ENCODE results near the gene BRSK2. TPM values are rescaled to one million over a fixed set of nuclear protein-coding genes. Genes with fewer than 3 reads are reported as not detected.
"Not testable (repeated sequence)": the region's sequence is repeated elsewhere in the genome, so short reads cannot be mapped to it uniquely, and the experiment has no call there.

BRSK2 gene
- total and polyA plus RNA-seq, 7 donors = 0.19 to 0.78 (median 0.32) TPM

DNA sequence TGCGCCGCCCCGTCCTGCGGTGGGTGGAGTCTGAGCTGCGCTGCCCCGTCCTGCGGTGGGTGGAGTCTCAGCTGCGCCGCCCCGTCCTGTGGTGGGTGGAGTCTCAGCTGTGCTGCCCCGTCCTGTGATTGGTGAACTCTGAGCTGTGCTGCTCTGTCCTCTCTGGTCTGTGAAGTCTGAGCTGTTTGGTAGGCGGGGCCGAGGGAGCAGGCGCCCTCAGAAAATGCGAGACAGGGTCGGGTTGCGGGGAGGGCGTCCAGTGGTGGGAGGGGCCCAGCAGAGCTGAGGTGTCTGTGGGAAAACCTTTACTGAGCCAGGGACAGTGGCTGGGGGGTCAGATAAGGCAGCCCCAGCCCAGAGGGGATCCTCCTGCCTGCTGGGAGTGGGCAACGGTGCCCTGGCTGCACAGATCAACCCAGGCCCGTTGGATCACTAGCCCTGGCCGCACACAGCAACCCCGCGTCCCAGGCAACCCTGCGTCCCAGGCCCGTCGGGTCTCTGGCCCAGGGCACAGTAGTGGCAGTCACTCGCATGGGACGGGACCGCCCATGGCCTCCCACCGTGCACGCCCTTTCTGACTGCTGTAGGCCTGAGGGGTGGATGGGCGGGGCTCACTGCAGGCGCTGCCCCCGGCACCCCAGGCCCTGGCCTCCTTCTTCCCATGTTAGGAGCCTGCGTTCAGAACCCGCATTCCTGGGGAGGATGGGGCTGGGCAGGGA lies 22.8 kb downstream of the BRSK2 start:
- no peaks in the 10 kb centered on the region for H3K4me1 ChIP-seq
- 77 to 89% (median 81%) methylated on average over 24 to 32 of the region's 36 CpGs for WGBS, 3 donors
- intact Hi-C loops (cut with DNase I) = no loop called here
- H3K4me3 ChIP-seq = no peak overlapping the region
- H3K27ac ChIP-seq = no peak overlapping the region
- peaks cover 0 to 10% (median 6%) of the 10 kb centered on the region in 3 donors for H3K27me3 ChIP-seq (ENCODE audit: insufficient read depth in 3 of 3, low read length in 2 of 3)
- no peak for TF ChIP-seq CTCF (IDR thresholded peaks at IDR 0.05)
- no peak for DNase-seq
- no peaks in the 10 kb centered on the region for H3K36me3 ChIP-seq (ENCODE audit: insufficient read depth in 1 of 2, low read depth in 1 of 2)
- no peak for ATAC-seq
- peaks cover 3% of the 10 kb centered on the region for H3K9me3 ChIP-seq

- no peak for TF ChIP-seq CTCF (IDR thresholded peaks at IDR 0.05)
- ATAC-seq (no peak), DNase-seq (no peak)
- Histone ChIP-seq H3K36me3 (ENCODE audit: insufficient read depth in 1 of 2, low read depth in 1 of 2) (no peaks in the 10 kb centered on the region), H3K4me3 (no peak overlapping the region), H3K4me1 (no peaks in the 10 kb centered on the region), H3K27ac (no peak overlapping the region), H3K27me3 (ENCODE audit: insufficient read depth in 3 of 3, low read length in 2 of 3) (peaks cover 0 to 7% (median 4%) of the 10 kb centered on the region in 3 donors), H3K9me3 (peaks cover 8% of the 10 kb centered on the region)
- WGBS, 3 donors = 88 to 92% (median 88%) methylated on average over 22 of the region's 22 CpGs
- intact Hi-C loops (cut with DNase I) = no loop called here
These were observed 24.9 kb downstream of the BRSK2 start for GRCh38 chr11:1414650-1415049.

DNA sequence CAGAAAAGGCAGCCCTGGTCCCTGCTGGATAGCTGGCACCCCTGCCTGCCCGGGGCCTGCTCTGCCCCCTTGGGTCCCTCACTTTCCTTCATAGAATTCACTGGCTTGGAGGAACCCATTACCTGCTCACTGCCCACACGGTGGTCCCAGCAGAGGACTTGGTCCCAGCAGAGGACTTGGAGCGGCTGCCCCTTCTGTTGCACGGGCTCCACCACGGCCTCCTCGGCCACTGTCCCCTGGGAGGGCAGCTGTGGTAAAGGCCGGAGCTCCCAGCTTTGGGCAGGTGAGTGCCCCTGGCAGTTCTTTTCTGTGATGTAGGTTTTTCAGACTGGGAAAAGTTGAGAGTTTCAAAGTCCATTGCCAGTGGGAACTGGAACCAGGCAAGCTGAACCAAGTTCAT lies 25.9 kb downstream of the BRSK2 start:
- Histone ChIP-seq H3K27ac (no peak overlapping the region), H3K36me3 (ENCODE audit: insufficient read depth in 1 of 2, low read depth in 1 of 2) (no peaks in the 10 kb centered on the region), H3K27me3 (ENCODE audit: insufficient read depth in 3 of 3, low read length in 2 of 3) (peaks cover 0 to 7% (median 4%) of the 10 kb centered on the region in 3 donors), H3K4me3 (no peak overlapping the region), H3K9me3 (peaks cover 8% of the 10 kb centered on the region), H3K4me1 (no peaks in the 10 kb centered on the region)
- DNase-seq = no peak
- no peak for ATAC-seq
- TF ChIP-seq CTCF (IDR thresholded peaks at IDR 0.05) = no peak
- WGBS, 3 donors = 87 to 92% (median 91%) methylated on average over 7 of the region's 7 CpGs
- intact Hi-C loops (cut with DNase I) = no loop called here

DNA sequence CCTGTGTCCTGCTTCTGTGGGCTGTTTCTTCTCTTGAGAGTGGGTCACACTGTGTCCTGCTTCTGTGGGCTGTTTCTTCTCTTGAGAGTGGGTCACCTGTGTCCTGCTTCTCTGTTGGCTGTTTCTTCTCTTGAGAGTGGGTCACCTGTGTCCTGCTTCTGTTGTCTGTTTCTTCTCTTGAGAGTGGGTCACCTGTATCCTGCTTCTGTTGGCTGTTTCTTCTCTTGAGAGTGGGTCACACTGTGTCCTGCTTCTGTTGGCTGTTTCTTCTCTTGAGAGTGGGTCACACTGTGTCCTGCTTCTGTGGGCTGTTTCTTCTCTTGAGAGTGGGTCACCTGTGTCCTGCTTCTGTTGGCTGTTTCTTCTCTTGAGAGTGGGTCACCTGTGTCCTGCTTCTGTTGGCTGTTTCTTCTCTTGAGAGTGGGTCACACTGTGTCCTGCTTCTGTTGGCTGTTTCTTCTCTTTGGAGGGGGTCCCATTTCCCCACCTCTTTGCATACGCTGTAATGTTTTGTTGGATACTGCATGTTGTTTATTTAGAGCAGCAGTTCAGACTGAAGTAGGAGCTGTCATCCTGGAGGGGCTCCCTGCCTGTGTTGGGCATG lies 28.6 kb downstream of the BRSK2 start:
- 96 to 100% (median 100%) methylated on average over 1 of the region's 1 CpG for WGBS, 3 donors
- H3K27me3 ChIP-seq (ENCODE audit: insufficient read depth in 3 of 3, low read length in 2 of 3); H3K4me3 ChIP-seq; H3K9me3 ChIP-seq; H3K4me1 ChIP-seq; H3K27ac ChIP-seq; DNase-seq; intact Hi-C loops (cut with DNase I); ATAC-seq; H3K36me3 ChIP-seq (ENCODE audit: insufficient read depth in 1 of 2, low read depth in 1 of 2): not testable (repeated sequence)

GRCh38 chr11:1419811-1420210 lies 30.1 kb downstream of the BRSK2 start:
- DNase-seq (no peak), ATAC-seq (no peak)
- 90 to 92% (median 91%) methylated on average over 17 of the region's 17 CpGs for WGBS, 3 donors
- H3K9me3 ChIP-seq = peaks cover 8% of the 10 kb centered on the region
- no peak overlapping the region for H3K4me3 ChIP-seq
- H3K4me1 ChIP-seq = no peaks in the 10 kb centered on the region
- no peak overlapping the region for H3K27ac ChIP-seq
- H3K36me3 ChIP-seq (ENCODE audit: insufficient read depth in 1 of 2, low read depth in 1 of 2) = no peaks in the 10 kb centered on the region
- H3K27me3 ChIP-seq (ENCODE audit: insufficient read depth in 3 of 3, low read length in 2 of 3) = no peaks in the 10 kb centered on the region
- TF ChIP-seq CTCF (IDR thresholded peaks at IDR 0.05) = no peak
- intact Hi-C loops (cut with DNase I) = no loop called here
